Body of pancreas (tissue), 4 donors: ENCODE data around the gene HBA2. TPM values are rescaled to one million over a fixed set of nuclear protein-coding genes. Genes with fewer than 3 reads are reported as not detected.

Experiments
- ATAC-seq: fragments of 150-250 bp; one replicate; pipeline ENCODE4 v1.9.1; 2016
- DNase-seq, 4 donors: peaks; one replicate each; pipeline ENCODE4 v3.0.0-alpha.2; 2019
- H3K27ac ChIP-seq, 4 donors: fragments of 200-600 bp; sonication (generic); 1 replicate in 3 of 4; 2 replicates in 1 of 4; pipeline versions ENCODE4 v1.5.1 to v1.6.1; 2016 to 2019; ENCODE audit warnings: mild to moderate bottlenecking in 1 of 4, mixed read lengths in 1 of 4, moderate library complexity in 1 of 4
- H3K27me3 ChIP-seq, 2 donors: fragments of 200-600 bp; sonication (generic); one replicate each; pipeline ENCODE4 v1.6.0; 2016; ENCODE audit warnings: mild to moderate bottlenecking in 1 of 2
- H3K36me3 ChIP-seq, 2 donors: fragments of 200-600 bp; sonication (generic); replicated peaks in 1 of 2; 2 replicates each; pipeline ENCODE4 v1.5.1; 2016; ENCODE audit warnings: low read depth in 2 of 2; ENCODE audit not compliant: insufficient read depth in 1 of 2
- H3K4me1 ChIP-seq: fragments of 200-600 bp; sonication (generic); one replicate; pipeline ENCODE4 v1.6.0; 2016
- H3K4me3 ChIP-seq, 2 donors: fragments of 200-600 bp; sonication (generic); 1 replicate in 1 of 2; 2 replicates in 1 of 2; pipeline ENCODE4 v1.5.1; 2016 to 2019
- H3K9me3 ChIP-seq, 3 donors: fragments of 200-600 bp; sonication (generic); 1 replicate in 2 of 3; 2 replicates in 1 of 3; pipeline ENCODE4 v1.5.1; 2016
- CTCF ChIP-seq, 7 experiments: fragments of 450-650 bp in 4 of 7; fragments of 200-600 bp in 3 of 7; sonication (generic) in 3 of 7; IDR thresholded peaks; one replicate each; pipeline ENCODE4 v1.5.1; 2016 to 2019; ENCODE audit warnings: antibody characterized with exemption in 7 of 7
- POLR2A ChIP-seq, 3 donors: fragments of 450-650 bp; IDR thresholded peaks; one replicate each; pipeline ENCODE4 v1.6.1; 2016; ENCODE audit warnings: antibody characterized with exemption in 3 of 3, mild to moderate bottlenecking in 2 of 3
- WGBS, 2 donors: methylation state at CpG; one replicate each; pipeline ENCODE4 v1.1.5; 2017; 5-methylcytosine and 5-hydroxymethylcytosine counted together
- intact Hi-C: fragments of 100-400 bp; cut with DNase I; formaldehyde crosslinking; loops from one replicate; pipeline ENCODE4 v1.15.1; 2023
- total RNA-seq, 2 donors: library from RNA; depleted of rRNA; stranded (reverse); fragments of >200 nt; gene quantifications; one replicate each; pipeline ENCODE4 v1.1.0, GENCODE V29; 2016

The HBA2 gene
- total RNA-seq, 2 donors from 2014 or later = 6.0 to 23.4 TPM

DNA sequence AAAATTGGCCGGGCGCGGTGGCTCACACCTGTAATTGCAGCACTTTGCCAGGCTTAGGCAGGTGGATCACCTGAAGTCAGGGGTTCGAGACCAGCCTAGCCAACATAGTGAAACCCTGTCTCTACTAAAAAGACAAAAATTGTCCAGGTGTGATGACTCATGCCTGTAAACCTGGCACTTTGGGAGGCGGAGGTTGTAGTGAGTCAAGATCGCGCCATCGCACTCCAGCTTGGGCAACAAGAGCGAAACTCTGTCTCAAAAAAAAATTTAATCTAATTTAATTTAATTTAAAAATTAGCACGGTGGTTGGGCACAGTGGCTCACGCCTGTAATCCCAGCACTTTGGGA lies 6.0 kb downstream of the HBA2 start:
- TF ChIP-seq POLR2A (IDR thresholded peaks at IDR 0.05) (no peak), CTCF (IDR thresholded peaks at IDR 0.05) (no peak)
- intact Hi-C loops = no loop called here
- DNase-seq (no peak), ATAC-seq (no peak)
- Histone ChIP-seq H3K27ac (no peak overlapping the region), H3K4me1 (peaks cover 18% of the 10 kb centered on the region), H3K36me3 (no peaks in the 10 kb centered on the region), H3K4me3 (no peak overlapping the region), H3K9me3 (no peaks in the 10 kb centered on the region), H3K27me3 (peaks cover 4 to 21% of the 10 kb centered on the region in 2 donors)
- 71 to 76% methylated on average over 11 of the region's 11 CpGs for WGBS, 2 donors

- H3K27ac ChIP-seq = no peak overlapping the region
- no peak for TF ChIP-seq POLR2A (IDR thresholded peaks at IDR 0.05)
- TF ChIP-seq CTCF (IDR thresholded peaks at IDR 0.05) = no peak
- WGBS, 2 donors = 70 to 72% methylated on average over 17 of the region's 17 CpGs
- H3K4me1 ChIP-seq = peaks cover 18% of the 10 kb centered on the region
- peaks cover 4 to 21% of the 10 kb centered on the region in 2 donors for H3K27me3 ChIP-seq
- no peak for ATAC-seq
- H3K4me3 ChIP-seq = no peak overlapping the region
- intact Hi-C loops = no loop called here
- no peak for DNase-seq
- no peaks in the 10 kb centered on the region for H3K36me3 ChIP-seq
- no peaks in the 10 kb centered on the region for H3K9me3 ChIP-seq
Observed at GRCh38 chr16:179211-180092, 6.8 kb downstream of the HBA2 start.

- no peak for ATAC-seq
- 15 to 33% methylated on average over 8 to 31 of the region's 59 CpGs for WGBS, 2 donors
- Histone ChIP-seq H3K4me3 (no peak within 1 kb of the TSS), H3K36me3 (no peaks in the 10 kb centered on the region), H3K27ac (no peak within 1 kb of the TSS), H3K27me3 (peaks cover 4 to 21% of the 10 kb centered on the region in 2 donors), H3K9me3 (no peaks in the 10 kb centered on the region), H3K4me1 (peaks cover 18% of the 10 kb centered on the region)
- TF ChIP-seq CTCF (IDR thresholded peaks at IDR 0.05) = peak in 1 of 7 experiments; percentile 18
- no peak for TF ChIP-seq POLR2A (IDR thresholded peaks at IDR 0.05)
- DNase-seq = no peak
- intact Hi-C loops = no loop called here
Observed at GRCh38 chr16:180101-180675, 7.5 kb downstream of the HBA2 start, which contains the start of gene HBQ1. HBQ1 (plus strand) TSS chr16:180459; CDS start chr16:180487, 28 bp downstream.

GRCh38 chr16:180681-181564 lies 8.2 kb downstream of the HBA2 start:
- DNase-seq (peak; percentile 65 to 79 (median 74)), ATAC-seq (peak; percentile 80)
- no peak overlapping the region for H3K4me3 ChIP-seq
- no peak for TF ChIP-seq CTCF (IDR thresholded peaks at IDR 0.05)
- TF ChIP-seq POLR2A (IDR thresholded peaks at IDR 0.05) = no peak
- H3K27ac ChIP-seq = no peak overlapping the region
- intact Hi-C loops = no loop called here
- WGBS, 2 donors = 3 to 7% methylated on average over 3 to 86 of the region's 89 CpGs
- peaks cover 18% of the 10 kb centered on the region for H3K4me1 ChIP-seq
- no peaks in the 10 kb centered on the region for H3K36me3 ChIP-seq
- no peaks in the 10 kb centered on the region for H3K9me3 ChIP-seq
- peaks cover 4 to 21% of the 10 kb centered on the region in 2 donors for H3K27me3 ChIP-seq
